ENCODE measurements around the gene TKT. TPM values are rescaled to one million over a fixed set of nuclear protein-coding genes. Genes with fewer than 3 reads are reported as not detected.

Gene TKT
- polyA plus RNA-seq, 1 donor from 2014 or later = 194 TPM

DNA sequence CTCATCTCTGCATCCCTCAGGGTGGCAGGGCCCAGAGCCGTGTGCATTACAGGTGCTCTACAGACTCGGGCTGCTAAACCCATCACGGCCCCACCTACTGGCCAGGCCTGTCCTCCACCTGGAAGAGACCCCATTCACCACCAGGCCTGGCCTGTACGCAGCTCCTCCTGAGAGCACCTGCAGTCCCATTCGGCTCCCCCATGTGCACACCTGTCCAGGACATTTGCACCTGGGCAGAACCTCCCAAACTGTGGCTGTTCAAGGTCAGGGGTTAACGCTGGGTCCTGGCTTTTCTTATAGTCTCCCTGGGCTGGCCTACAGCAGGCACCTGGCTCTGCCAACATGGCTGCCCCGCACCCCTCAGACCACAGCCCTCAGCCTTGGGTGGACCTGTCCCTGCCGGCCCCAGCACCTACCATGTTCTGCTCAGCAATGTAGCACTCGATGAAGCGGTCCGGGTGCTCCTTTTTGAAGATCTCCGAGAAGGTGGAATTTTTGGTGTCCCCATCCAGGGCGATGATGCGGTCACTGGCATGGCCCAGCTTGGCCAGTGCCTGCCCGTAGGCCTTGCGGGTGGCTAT, 25.7 kb downstream of the TKT start:
- Histone ChIP-seq H3K27ac (ENCODE audit: low read length) (no peak overlapping the region), H3K4me3 (ENCODE audit: low read length) (no peak overlapping the region), H3K36me3 (ENCODE audit: insufficient read depth, low read length) (no peaks in the 10 kb centered on the region), H3F3A (ENCODE audit: insufficient read depth, low read length, poor library complexity, severe bottlenecking) (no peaks in the 10 kb centered on the region), H3K9me2 (ENCODE audit: insufficient read depth, low read length) (no peaks in the 10 kb centered on the region), H3K27me3 (ENCODE audit: insufficient read depth, low read depth, low read length) (no peaks in the 10 kb centered on the region), H3K9ac (ENCODE audit: low read length) (no peak overlapping the region), H3K4me2 (ENCODE audit: low read length) (no peak overlapping the region), H2AFZ (ENCODE audit: low read depth, low read length) (no peak overlapping the region), H3K9me3 (ENCODE audit: low read length) (no peaks in the 10 kb centered on the region), H3K79me2 (replicated peaks; ENCODE audit: insufficient read depth, low read length) (no peaks in the 10 kb centered on the region), H4K20me1 (ENCODE audit: insufficient read depth) (no peaks in the 10 kb centered on the region)
- TF ChIP-seq TAF1 (IDR thresholded peaks at IDR 0.05; ENCODE audit: low read depth) (no peak), EZH2 (IDR thresholded peaks at IDR 0.05; ENCODE audit: borderline replicate concordance, insufficient read depth, low read length, poor library complexity, severe bottlenecking) (no peak), EP300 (conservative IDR thresholded peaks at IDR 0.05; ENCODE audit: poor library complexity, severe bottlenecking) (no peak), POLR2AphosphoS5 (IDR thresholded peaks at IDR 0.05) (no peak), SMC3 (conservative IDR thresholded peaks at IDR 0.05; ENCODE audit: poor library complexity) (no peak), RAD21 (conservative IDR thresholded peaks at IDR 0.05) (no peak), MXI1 (conservative IDR thresholded peaks at IDR 0.05; ENCODE audit: poor library complexity, severe bottlenecking) (no peak)
- TF ChIP-seq, protein P1, sequence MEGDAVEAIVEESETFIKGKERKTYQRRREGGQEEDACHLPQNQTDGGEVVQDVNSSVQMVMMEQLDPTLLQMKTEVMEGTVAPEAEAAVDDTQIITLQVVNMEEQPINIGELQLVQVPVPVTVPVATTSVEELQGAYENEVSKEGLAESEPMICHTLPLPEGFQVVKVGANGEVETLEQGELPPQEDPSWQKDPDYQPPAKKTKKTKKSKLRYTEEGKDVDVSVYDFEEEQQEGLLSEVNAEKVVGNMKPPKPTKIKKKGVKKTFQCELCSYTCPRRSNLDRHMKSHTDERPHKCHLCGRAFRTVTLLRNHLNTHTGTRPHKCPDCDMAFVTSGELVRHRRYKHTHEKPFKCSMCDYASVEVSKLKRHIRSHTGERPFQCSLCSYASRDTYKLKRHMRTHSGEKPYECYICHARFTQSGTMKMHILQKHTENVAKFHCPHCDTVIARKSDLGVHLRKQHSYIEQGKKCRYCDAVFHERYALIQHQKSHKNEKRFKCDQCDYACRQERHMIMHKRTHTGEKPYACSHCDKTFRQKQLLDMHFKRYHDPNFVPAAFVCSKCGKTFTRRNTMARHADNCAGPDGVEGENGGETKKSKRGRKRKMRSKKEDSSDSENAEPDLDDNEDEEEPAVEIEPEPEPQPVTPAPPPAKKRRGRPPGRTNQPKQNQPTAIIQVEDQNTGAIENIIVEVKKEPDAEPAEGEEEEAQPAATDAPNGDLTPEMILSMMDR (IDR thresholded peaks at IDR 0.05; ENCODE audit: poor library complexity, severe bottlenecking) = no peak
- TF ChIP-seq, protein P2, sequence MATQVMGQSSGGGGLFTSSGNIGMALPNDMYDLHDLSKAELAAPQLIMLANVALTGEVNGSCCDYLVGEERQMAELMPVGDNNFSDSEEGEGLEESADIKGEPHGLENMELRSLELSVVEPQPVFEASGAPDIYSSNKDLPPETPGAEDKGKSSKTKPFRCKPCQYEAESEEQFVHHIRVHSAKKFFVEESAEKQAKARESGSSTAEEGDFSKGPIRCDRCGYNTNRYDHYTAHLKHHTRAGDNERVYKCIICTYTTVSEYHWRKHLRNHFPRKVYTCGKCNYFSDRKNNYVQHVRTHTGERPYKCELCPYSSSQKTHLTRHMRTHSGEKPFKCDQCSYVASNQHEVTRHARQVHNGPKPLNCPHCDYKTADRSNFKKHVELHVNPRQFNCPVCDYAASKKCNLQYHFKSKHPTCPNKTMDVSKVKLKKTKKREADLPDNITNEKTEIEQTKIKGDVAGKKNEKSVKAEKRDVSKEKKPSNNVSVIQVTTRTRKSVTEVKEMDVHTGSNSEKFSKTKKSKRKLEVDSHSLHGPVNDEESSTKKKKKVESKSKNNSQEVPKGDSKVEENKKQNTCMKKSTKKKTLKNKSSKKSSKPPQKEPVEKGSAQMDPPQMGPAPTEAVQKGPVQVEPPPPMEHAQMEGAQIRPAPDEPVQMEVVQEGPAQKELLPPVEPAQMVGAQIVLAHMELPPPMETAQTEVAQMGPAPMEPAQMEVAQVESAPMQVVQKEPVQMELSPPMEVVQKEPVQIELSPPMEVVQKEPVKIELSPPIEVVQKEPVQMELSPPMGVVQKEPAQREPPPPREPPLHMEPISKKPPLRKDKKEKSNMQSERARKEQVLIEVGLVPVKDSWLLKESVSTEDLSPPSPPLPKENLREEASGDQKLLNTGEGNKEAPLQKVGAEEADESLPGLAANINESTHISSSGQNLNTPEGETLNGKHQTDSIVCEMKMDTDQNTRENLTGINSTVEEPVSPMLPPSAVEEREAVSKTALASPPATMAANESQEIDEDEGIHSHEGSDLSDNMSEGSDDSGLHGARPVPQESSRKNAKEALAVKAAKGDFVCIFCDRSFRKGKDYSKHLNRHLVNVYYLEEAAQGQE (IDR thresholded peaks at IDR 0.05; ENCODE audit: borderline replicate concordance) = no peak

GRCh38 chr3:53229606-53230005, 26.2 kb downstream of the TKT start:
- Histone ChIP-seq H3K9me2 (ENCODE audit: insufficient read depth, low read length) (no peaks in the 10 kb centered on the region), H2AFZ (ENCODE audit: low read depth, low read length) (no peak overlapping the region), H3K36me3 (ENCODE audit: insufficient read depth, low read length) (no peaks in the 10 kb centered on the region), H3K4me2 (ENCODE audit: low read length) (no peak overlapping the region), H3F3A (ENCODE audit: insufficient read depth, low read length, poor library complexity, severe bottlenecking) (no peaks in the 10 kb centered on the region), H4K20me1 (ENCODE audit: insufficient read depth) (no peaks in the 10 kb centered on the region), H3K4me3 (ENCODE audit: low read length) (no peak overlapping the region), H3K27ac (ENCODE audit: low read length) (no peak overlapping the region), H3K27me3 (ENCODE audit: insufficient read depth, low read depth, low read length) (no peaks in the 10 kb centered on the region), H3K79me2 (replicated peaks; ENCODE audit: insufficient read depth, low read length) (no peaks in the 10 kb centered on the region), H3K9me3 (ENCODE audit: low read length) (no peaks in the 10 kb centered on the region), H3K9ac (ENCODE audit: low read length) (no peak overlapping the region)
- TF ChIP-seq RAD21 (conservative IDR thresholded peaks at IDR 0.05) (no peak), MXI1 (conservative IDR thresholded peaks at IDR 0.05; ENCODE audit: poor library complexity, severe bottlenecking) (no peak), EZH2 (IDR thresholded peaks at IDR 0.05; ENCODE audit: borderline replicate concordance, insufficient read depth, low read length, poor library complexity, severe bottlenecking) (no peak), SMC3 (conservative IDR thresholded peaks at IDR 0.05; ENCODE audit: poor library complexity) (no peak), POLR2AphosphoS5 (IDR thresholded peaks at IDR 0.05) (no peak), TAF1 (IDR thresholded peaks at IDR 0.05; ENCODE audit: low read depth) (no peak), EP300 (conservative IDR thresholded peaks at IDR 0.05; ENCODE audit: poor library complexity, severe bottlenecking) (no peak)
- TF ChIP-seq, protein P1 (IDR thresholded peaks at IDR 0.05; ENCODE audit: poor library complexity, severe bottlenecking) = no peak
- TF ChIP-seq, protein P2 (IDR thresholded peaks at IDR 0.05; ENCODE audit: borderline replicate concordance) = no peak

Data from neural cell (in vitro differentiated cells).